Measurements from ENCODE around the gene FXR2.

DNA sequence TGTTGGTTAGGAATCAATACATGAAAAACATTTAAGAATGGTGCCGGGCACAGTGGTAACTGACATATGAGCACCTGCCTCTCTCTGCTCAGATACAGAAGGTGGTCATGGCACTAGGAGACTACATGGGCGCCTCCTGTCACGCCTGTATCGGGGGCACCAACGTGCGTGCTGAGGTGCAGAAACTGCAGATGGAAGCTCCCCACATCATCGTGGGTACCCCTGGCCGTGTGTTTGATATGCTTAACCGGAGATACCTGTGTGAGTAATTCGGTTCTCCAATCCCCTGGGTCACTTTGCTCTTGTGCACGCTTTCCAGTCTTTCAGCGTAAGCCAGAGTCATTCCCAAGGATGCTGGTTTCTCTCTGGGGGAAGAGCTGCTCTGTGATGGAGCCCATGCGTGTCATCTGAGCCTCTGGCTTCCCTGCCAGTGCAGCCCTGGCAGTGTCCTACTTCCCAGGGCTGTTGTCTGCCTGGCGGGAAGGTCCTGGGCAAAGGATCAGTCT lies 38.2 kb downstream of the FXR2 start:
- TF ChIP-seq, protein P1, sequence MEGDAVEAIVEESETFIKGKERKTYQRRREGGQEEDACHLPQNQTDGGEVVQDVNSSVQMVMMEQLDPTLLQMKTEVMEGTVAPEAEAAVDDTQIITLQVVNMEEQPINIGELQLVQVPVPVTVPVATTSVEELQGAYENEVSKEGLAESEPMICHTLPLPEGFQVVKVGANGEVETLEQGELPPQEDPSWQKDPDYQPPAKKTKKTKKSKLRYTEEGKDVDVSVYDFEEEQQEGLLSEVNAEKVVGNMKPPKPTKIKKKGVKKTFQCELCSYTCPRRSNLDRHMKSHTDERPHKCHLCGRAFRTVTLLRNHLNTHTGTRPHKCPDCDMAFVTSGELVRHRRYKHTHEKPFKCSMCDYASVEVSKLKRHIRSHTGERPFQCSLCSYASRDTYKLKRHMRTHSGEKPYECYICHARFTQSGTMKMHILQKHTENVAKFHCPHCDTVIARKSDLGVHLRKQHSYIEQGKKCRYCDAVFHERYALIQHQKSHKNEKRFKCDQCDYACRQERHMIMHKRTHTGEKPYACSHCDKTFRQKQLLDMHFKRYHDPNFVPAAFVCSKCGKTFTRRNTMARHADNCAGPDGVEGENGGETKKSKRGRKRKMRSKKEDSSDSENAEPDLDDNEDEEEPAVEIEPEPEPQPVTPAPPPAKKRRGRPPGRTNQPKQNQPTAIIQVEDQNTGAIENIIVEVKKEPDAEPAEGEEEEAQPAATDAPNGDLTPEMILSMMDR (IDR thresholded peaks at IDR 0.05) = no peak
- TF ChIP-seq POLR2A (IDR thresholded peaks at IDR 0.05) = no peak

Measured in lower leg skin (tissue), 3 donors.